ENCODE data around the gene UBXN6. TPM values are rescaled to one million over a fixed set of nuclear protein-coding genes. Genes with fewer than 3 reads are reported as not detected.

UBXN6 gene
- total RNA-seq, 1 donor from 2014 or later, result 116 TPM

DNA sequence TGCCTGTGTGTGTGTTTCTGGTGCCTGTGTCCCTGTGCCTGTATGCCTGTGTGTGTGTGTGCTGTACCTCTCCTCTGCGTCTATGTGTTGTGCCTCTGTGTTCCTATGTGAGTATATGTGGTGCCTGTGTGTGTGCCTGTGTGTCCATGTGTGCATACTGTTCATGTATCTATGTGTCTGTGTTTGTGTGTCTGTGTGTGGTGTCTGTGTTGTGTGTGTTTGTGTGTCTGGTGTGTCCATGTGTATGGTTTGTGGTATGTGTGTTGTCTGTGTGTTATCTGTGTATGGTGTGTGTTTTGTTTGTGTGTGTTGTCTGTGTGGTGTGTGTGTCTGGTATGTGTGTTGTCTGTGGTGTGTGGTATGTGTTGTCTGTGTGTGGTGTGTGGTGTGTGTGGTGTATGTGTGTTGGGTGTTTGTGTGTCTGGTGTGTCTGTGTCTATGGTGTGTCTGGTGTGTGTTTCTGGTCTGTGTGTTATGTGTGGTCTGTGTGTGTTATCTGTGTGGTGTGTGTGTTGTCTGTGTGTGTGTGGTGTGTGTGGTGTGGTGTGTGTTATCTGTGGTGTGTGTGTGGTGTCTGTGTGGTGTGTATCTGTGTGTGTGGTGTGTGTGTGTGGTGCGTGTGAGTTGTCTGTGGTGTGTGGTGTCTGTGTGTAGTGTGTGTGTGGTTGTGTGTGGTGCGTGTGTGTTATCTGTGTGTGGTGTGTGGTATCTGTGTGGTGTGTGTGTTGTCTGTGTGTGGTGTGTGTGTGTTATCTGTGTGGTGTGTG, 34.9 kb upstream of the UBXN6 start:
- FAIRE-seq, result peak; percentile 100
- H3K27me3 ChIP-seq (ENCODE audit: control insufficient read depth, insufficient read depth, low read length), result no peaks in the 10 kb centered on the region
- no peak overlapping the region for H3K4me3 ChIP-seq (ENCODE audit: low read depth, low read length)
- TF ChIP-seq, protein P1, sequence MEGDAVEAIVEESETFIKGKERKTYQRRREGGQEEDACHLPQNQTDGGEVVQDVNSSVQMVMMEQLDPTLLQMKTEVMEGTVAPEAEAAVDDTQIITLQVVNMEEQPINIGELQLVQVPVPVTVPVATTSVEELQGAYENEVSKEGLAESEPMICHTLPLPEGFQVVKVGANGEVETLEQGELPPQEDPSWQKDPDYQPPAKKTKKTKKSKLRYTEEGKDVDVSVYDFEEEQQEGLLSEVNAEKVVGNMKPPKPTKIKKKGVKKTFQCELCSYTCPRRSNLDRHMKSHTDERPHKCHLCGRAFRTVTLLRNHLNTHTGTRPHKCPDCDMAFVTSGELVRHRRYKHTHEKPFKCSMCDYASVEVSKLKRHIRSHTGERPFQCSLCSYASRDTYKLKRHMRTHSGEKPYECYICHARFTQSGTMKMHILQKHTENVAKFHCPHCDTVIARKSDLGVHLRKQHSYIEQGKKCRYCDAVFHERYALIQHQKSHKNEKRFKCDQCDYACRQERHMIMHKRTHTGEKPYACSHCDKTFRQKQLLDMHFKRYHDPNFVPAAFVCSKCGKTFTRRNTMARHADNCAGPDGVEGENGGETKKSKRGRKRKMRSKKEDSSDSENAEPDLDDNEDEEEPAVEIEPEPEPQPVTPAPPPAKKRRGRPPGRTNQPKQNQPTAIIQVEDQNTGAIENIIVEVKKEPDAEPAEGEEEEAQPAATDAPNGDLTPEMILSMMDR (IDR thresholded peaks at IDR 0.05; ENCODE audit: insufficient read depth, low read length, severe bottlenecking), result no peak
- DNase-seq (ENCODE audit: low read depth), result no peak
- peaks cover 20% of the 10 kb centered on the region for H3K36me3 ChIP-seq (ENCODE audit: control insufficient read depth, insufficient read depth, low read length)

GRCh38 chr19:4491446-4491845, 33.9 kb upstream of the UBXN6 start:
- DNase-seq (ENCODE audit: low read depth) (no peak), FAIRE-seq (no peak)
- H3K27me3 ChIP-seq (ENCODE audit: control insufficient read depth, insufficient read depth, low read length), result no peaks in the 10 kb centered on the region
- TF ChIP-seq, protein P1 (IDR thresholded peaks at IDR 0.05; ENCODE audit: insufficient read depth, low read length, severe bottlenecking), result no peak
- H3K4me3 ChIP-seq (ENCODE audit: low read depth, low read length), result no peak overlapping the region
- peaks cover 18% of the 10 kb centered on the region for H3K36me3 ChIP-seq (ENCODE audit: control insufficient read depth, insufficient read depth, low read length)

- no peaks in the 10 kb centered on the region for H3K27me3 ChIP-seq (ENCODE audit: control insufficient read depth, insufficient read depth, low read length)
- FAIRE-seq (no peak), DNase-seq (ENCODE audit: low read depth) (no peak)
- TF ChIP-seq, protein P1 (IDR thresholded peaks at IDR 0.05; ENCODE audit: insufficient read depth, low read length, severe bottlenecking), result no peak
- no peak overlapping the region for H3K4me3 ChIP-seq (ENCODE audit: low read depth, low read length)
- H3K36me3 ChIP-seq (ENCODE audit: control insufficient read depth, insufficient read depth, low read length), result peaks cover 12% of the 10 kb centered on the region
Observed at GRCh38 chr19:4488496-4488895, 30.9 kb upstream of the UBXN6 start.

- peaks cover 15% of the 10 kb centered on the region for H3K36me3 ChIP-seq (ENCODE audit: control insufficient read depth, insufficient read depth, low read length)
- TF ChIP-seq, protein P1 (IDR thresholded peaks at IDR 0.05; ENCODE audit: insufficient read depth, low read length, severe bottlenecking), result no peak
- H3K27me3 ChIP-seq (ENCODE audit: control insufficient read depth, insufficient read depth, low read length), result no peaks in the 10 kb centered on the region
- no peak overlapping the region for H3K4me3 ChIP-seq (ENCODE audit: low read depth, low read length)
- no peak for DNase-seq (ENCODE audit: low read depth)
- FAIRE-seq, result no peak
Observed at GRCh38 chr19:4487572-4487971, 30.0 kb upstream of the UBXN6 start.

DNA sequence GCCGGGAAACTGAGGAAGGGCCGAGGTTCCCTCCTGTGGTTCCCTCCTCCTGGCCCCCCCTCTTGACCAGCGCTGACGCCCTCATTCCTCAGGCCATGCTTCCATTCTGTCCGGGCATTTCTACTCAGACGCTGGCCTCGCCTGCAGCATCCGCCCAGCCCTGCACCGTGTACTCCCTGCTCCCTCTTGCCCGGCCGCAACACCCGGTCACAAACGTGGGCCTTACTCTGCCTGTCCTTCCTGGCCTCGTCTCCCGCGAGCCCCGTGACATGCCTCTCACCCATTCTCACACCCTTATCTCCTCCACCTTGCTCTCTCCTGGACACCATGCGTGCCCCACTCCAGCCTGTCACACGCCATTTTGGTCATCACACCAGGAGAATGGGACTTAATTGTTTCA, 25.8 kb upstream of the UBXN6 start:
- DNase-seq (ENCODE audit: low read depth), result no peak
- H3K4me3 ChIP-seq (ENCODE audit: low read depth, low read length), result no peak overlapping the region
- FAIRE-seq, result no peak
- TF ChIP-seq, protein P1 (IDR thresholded peaks at IDR 0.05; ENCODE audit: insufficient read depth, low read length, severe bottlenecking), result no peak
- peaks cover 9% of the 10 kb centered on the region for H3K36me3 ChIP-seq (ENCODE audit: control insufficient read depth, insufficient read depth, low read length)
- H3K27me3 ChIP-seq (ENCODE audit: control insufficient read depth, insufficient read depth, low read length), result no peaks in the 10 kb centered on the region
